ENCODE data around the gene ELOVL3. TPM values are rescaled to one million over a fixed set of nuclear protein-coding genes. Genes with fewer than 3 reads are reported as not detected.

The ELOVL3 gene
- polyA plus RNA-seq, 1 donor (not counting 4 experiments of a cell fraction or from before 2014, with no cell fraction given): 0.26 TPM

DNA sequence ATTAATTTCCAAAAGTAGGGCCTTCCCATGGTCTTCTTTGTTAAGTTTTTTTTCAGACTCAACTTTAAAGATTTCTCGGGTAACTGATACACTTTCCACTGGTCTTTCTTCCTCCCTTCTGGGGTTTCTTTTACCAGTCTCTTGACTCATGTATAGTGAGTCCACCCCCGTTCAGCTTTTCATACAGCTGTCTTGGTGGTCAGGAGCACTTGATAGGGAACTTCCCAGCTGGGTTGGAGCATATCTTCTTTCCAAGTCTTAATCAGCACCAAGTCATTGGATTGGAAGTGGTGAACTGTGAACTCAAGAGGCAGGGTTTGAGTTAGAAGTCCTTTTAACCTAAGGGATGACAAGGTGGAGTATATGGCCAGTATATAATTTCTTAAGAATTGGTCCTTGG lies 29.2 kb upstream of the ELOVL3 start:
- H4K20me1 ChIP-seq (ENCODE audit: control insufficient read depth, extremely low read depth, insufficient read depth, low read length): no peaks in the 10 kb centered on the region
- peaks cover 3% of the 10 kb centered on the region for H3K27me3 ChIP-seq (ENCODE audit: control insufficient read depth, extremely low read depth, insufficient read depth, low read length)
- no peaks in the 10 kb centered on the region for H3K9me3 ChIP-seq (ENCODE audit: control insufficient read depth, low read depth, low read length)
- H3K4me2 ChIP-seq (ENCODE audit: control insufficient read depth, extremely low read depth, insufficient read depth, low read depth, low read length): no peak overlapping the region
- no peaks in the 10 kb centered on the region for H3K79me2 ChIP-seq (ENCODE audit: control insufficient read depth, insufficient read depth, low read length)
- no peak overlapping the region for H3K9ac ChIP-seq (ENCODE audit: control insufficient read depth, extremely low read depth, insufficient read depth, low read length)
- dilution Hi-C loops (cut with MboI; ENCODE audit: extremely low pct_ligation_motif_present, low sequenced_read_pairs): no loop called here
- no peak overlapping the region for H3K27ac ChIP-seq (ENCODE audit: control insufficient read depth, insufficient read depth, low read length)
- TF ChIP-seq EZH2 (IDR thresholded peaks at IDR 0.05; ENCODE audit: low read length): no peak
- TF ChIP-seq, protein P1, sequence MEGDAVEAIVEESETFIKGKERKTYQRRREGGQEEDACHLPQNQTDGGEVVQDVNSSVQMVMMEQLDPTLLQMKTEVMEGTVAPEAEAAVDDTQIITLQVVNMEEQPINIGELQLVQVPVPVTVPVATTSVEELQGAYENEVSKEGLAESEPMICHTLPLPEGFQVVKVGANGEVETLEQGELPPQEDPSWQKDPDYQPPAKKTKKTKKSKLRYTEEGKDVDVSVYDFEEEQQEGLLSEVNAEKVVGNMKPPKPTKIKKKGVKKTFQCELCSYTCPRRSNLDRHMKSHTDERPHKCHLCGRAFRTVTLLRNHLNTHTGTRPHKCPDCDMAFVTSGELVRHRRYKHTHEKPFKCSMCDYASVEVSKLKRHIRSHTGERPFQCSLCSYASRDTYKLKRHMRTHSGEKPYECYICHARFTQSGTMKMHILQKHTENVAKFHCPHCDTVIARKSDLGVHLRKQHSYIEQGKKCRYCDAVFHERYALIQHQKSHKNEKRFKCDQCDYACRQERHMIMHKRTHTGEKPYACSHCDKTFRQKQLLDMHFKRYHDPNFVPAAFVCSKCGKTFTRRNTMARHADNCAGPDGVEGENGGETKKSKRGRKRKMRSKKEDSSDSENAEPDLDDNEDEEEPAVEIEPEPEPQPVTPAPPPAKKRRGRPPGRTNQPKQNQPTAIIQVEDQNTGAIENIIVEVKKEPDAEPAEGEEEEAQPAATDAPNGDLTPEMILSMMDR (optimal IDR thresholded peaks at IDR 0.05 in 1 of 3, IDR thresholded peaks at IDR 0.05 in 1 of 3, conservative IDR thresholded peaks at IDR 0.05 in 1 of 3; ENCODE audit: extremely low read depth in 1 of 3, insufficient read depth in 2 of 3, low read length in 3 of 3): no peak
- H3K4me1 ChIP-seq (ENCODE audit: control insufficient read depth, extremely low read depth, insufficient read depth, low read length): no peaks in the 10 kb centered on the region
- H3K36me3 ChIP-seq (ENCODE audit: control insufficient read depth in 2 of 2, extremely low read depth in 1 of 2, insufficient read depth in 2 of 2, low read length in 2 of 2): no peaks in the 10 kb centered on the region
- no peak overlapping the region for H3K4me3 ChIP-seq (ENCODE audit: control insufficient read depth in 2 of 3, extremely low read depth in 1 of 3, insufficient read depth in 2 of 3, low read depth in 1 of 3, low read length in 3 of 3)
- no peaks in the 10 kb centered on the region for H3K9me1 ChIP-seq (ENCODE audit: control insufficient read depth, extremely low read depth, insufficient read depth, low read length)
- no peak for FAIRE-seq
- DNase-seq (ENCODE audit: low read depth, low spot score): no peak
- no peak overlapping the region for H2AFZ ChIP-seq (ENCODE audit: control insufficient read depth, low read length)

DNA sequence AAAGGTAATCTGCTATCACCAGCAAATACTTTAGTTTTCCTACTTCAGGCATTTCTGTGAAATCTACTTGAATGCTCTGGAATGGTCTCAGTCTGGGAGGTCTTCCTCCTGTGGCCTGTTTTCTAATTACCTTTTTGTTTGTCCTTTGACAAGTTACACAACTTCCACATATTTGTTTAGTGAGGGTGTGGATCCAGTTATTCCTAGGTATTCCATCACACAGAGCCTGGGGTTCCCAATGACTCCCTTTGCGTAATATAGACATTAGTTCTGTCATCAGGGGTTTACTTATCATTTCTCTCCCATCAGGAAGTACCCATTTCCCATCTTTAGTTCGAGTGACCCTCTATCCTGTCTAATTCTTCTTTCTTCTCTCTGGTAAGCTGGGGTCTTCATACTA lies 28.1 kb upstream of the ELOVL3 start:
- DNase-seq (ENCODE audit: low read depth, low spot score): no peak
- no peak overlapping the region for H3K27ac ChIP-seq (ENCODE audit: control insufficient read depth, insufficient read depth, low read length)
- no peak overlapping the region for H3K4me2 ChIP-seq (ENCODE audit: control insufficient read depth, extremely low read depth, insufficient read depth, low read depth, low read length)
- dilution Hi-C loops (cut with MboI; ENCODE audit: extremely low pct_ligation_motif_present, low sequenced_read_pairs): no loop called here
- no peaks in the 10 kb centered on the region for H4K20me1 ChIP-seq (ENCODE audit: control insufficient read depth, extremely low read depth, insufficient read depth, low read length)
- H3K9me1 ChIP-seq (ENCODE audit: control insufficient read depth, extremely low read depth, insufficient read depth, low read length): no peaks in the 10 kb centered on the region
- peaks cover 3% of the 10 kb centered on the region for H3K27me3 ChIP-seq (ENCODE audit: control insufficient read depth, extremely low read depth, insufficient read depth, low read length)
- H3K9me3 ChIP-seq (ENCODE audit: control insufficient read depth, low read depth, low read length): no peaks in the 10 kb centered on the region
- H3K36me3 ChIP-seq (ENCODE audit: control insufficient read depth in 2 of 2, extremely low read depth in 1 of 2, insufficient read depth in 2 of 2, low read length in 2 of 2): no peaks in the 10 kb centered on the region
- H3K4me1 ChIP-seq (ENCODE audit: control insufficient read depth, extremely low read depth, insufficient read depth, low read length): no peaks in the 10 kb centered on the region
- H3K9ac ChIP-seq (ENCODE audit: control insufficient read depth, extremely low read depth, insufficient read depth, low read length): no peak overlapping the region
- TF ChIP-seq EZH2 (IDR thresholded peaks at IDR 0.05; ENCODE audit: low read length): no peak
- TF ChIP-seq, protein P1 (optimal IDR thresholded peaks at IDR 0.05 in 1 of 3, IDR thresholded peaks at IDR 0.05 in 1 of 3, conservative IDR thresholded peaks at IDR 0.05 in 1 of 3; ENCODE audit: extremely low read depth in 1 of 3, insufficient read depth in 2 of 3, low read length in 3 of 3): no peak
- no peak overlapping the region for H2AFZ ChIP-seq (ENCODE audit: control insufficient read depth, low read length)
- FAIRE-seq: no peak
- no peaks in the 10 kb centered on the region for H3K79me2 ChIP-seq (ENCODE audit: control insufficient read depth, insufficient read depth, low read length)
- H3K4me3 ChIP-seq (ENCODE audit: control insufficient read depth in 2 of 3, extremely low read depth in 1 of 3, insufficient read depth in 2 of 3, low read depth in 1 of 3, low read length in 3 of 3): no peak overlapping the region

Data from keratinocyte (primary cell).